Measurements from ENCODE around the gene NUTM2D.
"Not testable (repeated sequence)": the region's sequence is repeated elsewhere in the genome, so short reads cannot be mapped to it uniquely, and the experiment has no call there.

DNA sequence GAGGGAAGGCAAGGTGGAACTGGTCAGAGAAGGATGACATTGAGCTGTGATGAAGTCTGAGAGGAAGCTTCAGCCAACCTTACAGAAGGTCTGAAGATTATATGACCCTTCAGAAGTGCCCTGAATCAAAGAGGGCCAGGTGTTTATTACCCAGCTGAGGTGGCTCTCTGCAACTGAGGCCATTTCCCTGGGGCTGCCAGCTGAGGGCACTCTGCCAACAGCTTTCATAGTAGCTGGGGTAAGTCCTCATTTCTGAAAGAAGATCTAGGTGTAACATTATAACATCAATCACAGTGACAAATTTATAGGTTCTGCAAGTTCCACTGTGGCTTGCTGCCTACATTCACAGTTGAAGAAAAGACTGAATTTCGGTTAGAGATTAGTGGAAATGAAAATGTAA lies 46.0 kb upstream of the NUTM2D start:
- TF ChIP-seq, protein P1, sequence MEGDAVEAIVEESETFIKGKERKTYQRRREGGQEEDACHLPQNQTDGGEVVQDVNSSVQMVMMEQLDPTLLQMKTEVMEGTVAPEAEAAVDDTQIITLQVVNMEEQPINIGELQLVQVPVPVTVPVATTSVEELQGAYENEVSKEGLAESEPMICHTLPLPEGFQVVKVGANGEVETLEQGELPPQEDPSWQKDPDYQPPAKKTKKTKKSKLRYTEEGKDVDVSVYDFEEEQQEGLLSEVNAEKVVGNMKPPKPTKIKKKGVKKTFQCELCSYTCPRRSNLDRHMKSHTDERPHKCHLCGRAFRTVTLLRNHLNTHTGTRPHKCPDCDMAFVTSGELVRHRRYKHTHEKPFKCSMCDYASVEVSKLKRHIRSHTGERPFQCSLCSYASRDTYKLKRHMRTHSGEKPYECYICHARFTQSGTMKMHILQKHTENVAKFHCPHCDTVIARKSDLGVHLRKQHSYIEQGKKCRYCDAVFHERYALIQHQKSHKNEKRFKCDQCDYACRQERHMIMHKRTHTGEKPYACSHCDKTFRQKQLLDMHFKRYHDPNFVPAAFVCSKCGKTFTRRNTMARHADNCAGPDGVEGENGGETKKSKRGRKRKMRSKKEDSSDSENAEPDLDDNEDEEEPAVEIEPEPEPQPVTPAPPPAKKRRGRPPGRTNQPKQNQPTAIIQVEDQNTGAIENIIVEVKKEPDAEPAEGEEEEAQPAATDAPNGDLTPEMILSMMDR (tag by site-specific recombination; IDR thresholded peaks at IDR 0.05) = not testable (repeated sequence)
- TF ChIP-seq ZNF677 (tag by site-specific recombination; IDR thresholded peaks at IDR 0.05); PATZ1 (tag by site-specific recombination; IDR thresholded peaks at IDR 0.05); ZNF274 (IDR thresholded peaks at IDR 0.05; ENCODE audit: low read length); ZNF274 (tag by site-specific recombination; IDR thresholded peaks at IDR 0.05; ENCODE audit: borderline replicate concordance); ZNF302 (tag by site-specific recombination; IDR thresholded peaks at IDR 0.05; ENCODE audit: low read depth): not testable (repeated sequence)
